ENCODE data around the gene KRT78.

GRCh38 chr12:52812073-52812400 is 36.8 kb downstream of the KRT78 start:
- TF ChIP-seq GATA2 (IDR thresholded peaks at IDR 0.05; ENCODE audit: low read depth, low read length) (no peak), GATA3 (IDR thresholded peaks at IDR 0.05; ENCODE audit: low read depth, low read length) (no peak)

Data from SH-SY5Y (cell line).